Central memory CD8-positive, alpha-beta T cell (primary cell): ENCODE results near the gene SPNS3.

Source experiments
- ATAC-seq: fragments of 150-1000 bp; cut with Tn5 transposase; replicated peaks from 2 replicates; pipeline ENCODE4 v1.10.0; 2022; ENCODE audit warnings: mild to moderate bottlenecking, moderate FRiP score, moderate number of reproducible peaks; ENCODE audit not compliant: poor library complexity, severe bottlenecking; ENCODE audit errors: extremely low read depth
- DNase-seq, 2 donors: peaks; one replicate each; pipeline ENCODE4 v3.0.0; 2021; ENCODE audit warnings: low spot score in 2 of 2
- H3K27ac Mint-ChIP-seq: one replicate; pipeline ENCODE4 v1.8.0; 2022; ENCODE audit warnings: low read depth, mild to moderate bottlenecking, moderate library complexity, mixed read lengths
- H3K27me3 Mint-ChIP-seq: one replicate; pipeline ENCODE4 v1.8.0; 2022; ENCODE audit warnings: mixed read lengths
- H3K36me3 Mint-ChIP-seq: one replicate; pipeline ENCODE4 v1.8.0; 2022; ENCODE audit warnings: mild to moderate bottlenecking, moderate library complexity, mixed read lengths; ENCODE audit not compliant: insufficient read depth
- H3K4me1 Mint-ChIP-seq: one replicate; pipeline ENCODE4 v1.8.0; 2022; ENCODE audit warnings: mixed read lengths
- H3K4me3 Mint-ChIP-seq: one replicate; pipeline ENCODE4 v1.8.0; 2022; ENCODE audit warnings: mild to moderate bottlenecking, moderate library complexity, mixed read lengths
- H3K9me3 Mint-ChIP-seq: one replicate; pipeline ENCODE4 v1.8.0; 2022; ENCODE audit warnings: mixed read lengths

Gene SPNS3

GRCh38 chr17:4503283-4504025 lies 69.7 kb downstream of the SPNS3 start:
- Mint-ChIP-seq H3K27ac (no peak overlapping the region), H3K27me3 (peaks cover 28% of the 10 kb centered on the region), H3K9me3 (no peaks in the 10 kb centered on the region), H3K36me3 (no peaks in the 10 kb centered on the region), H3K4me3 (no peak overlapping the region), H3K4me1 (peaks cover 35% of the 10 kb centered on the region)
- no peak for ATAC-seq
- DNase-seq: no peak

GRCh38 chr17:4504188-4504587 lies 70.4 kb downstream of the SPNS3 start:
- no peaks in the 10 kb centered on the region for H3K36me3 Mint-ChIP-seq
- H3K27me3 Mint-ChIP-seq: peaks cover 28% of the 10 kb centered on the region
- peaks cover 43% of the 10 kb centered on the region for H3K4me1 Mint-ChIP-seq
- ATAC-seq: no peak
- H3K9me3 Mint-ChIP-seq: no peaks in the 10 kb centered on the region
- no peak for DNase-seq
- no peak overlapping the region for H3K27ac Mint-ChIP-seq
- no peak overlapping the region for H3K4me3 Mint-ChIP-seq

GRCh38 chr17:4505187-4505586 lies 71.4 kb downstream of the SPNS3 start:
- ATAC-seq (no peak), DNase-seq (no peak)
- Mint-ChIP-seq H3K36me3 (no peaks in the 10 kb centered on the region), H3K27ac (no peak overlapping the region), H3K4me1 (peaks cover 42% of the 10 kb centered on the region), H3K27me3 (peaks cover 25% of the 10 kb centered on the region), H3K4me3 (no peak overlapping the region), H3K9me3 (no peaks in the 10 kb centered on the region)

GRCh38 chr17:4506175-4506813 lies 72.6 kb downstream of the SPNS3 start:
- DNase-seq (no peak), ATAC-seq (no peak)
- no peaks in the 10 kb centered on the region for H3K36me3 Mint-ChIP-seq
- no peak overlapping the region for H3K27ac Mint-ChIP-seq
- H3K4me3 Mint-ChIP-seq: no peak overlapping the region
- peaks cover 36% of the 10 kb centered on the region for H3K4me1 Mint-ChIP-seq
- no peaks in the 10 kb centered on the region for H3K9me3 Mint-ChIP-seq
- H3K27me3 Mint-ChIP-seq: peaks cover 19% of the 10 kb centered on the region

- Mint-ChIP-seq H3K4me1 (peaks cover 36% of the 10 kb centered on the region), H3K36me3 (no peaks in the 10 kb centered on the region), H3K4me3 (no peak overlapping the region), H3K27me3 (peaks cover 19% of the 10 kb centered on the region), H3K27ac (no peak overlapping the region), H3K9me3 (no peaks in the 10 kb centered on the region)
- no peak for DNase-seq
- no peak for ATAC-seq
Measured at GRCh38 chr17:4506892-4507291, 73.2 kb downstream of the SPNS3 start.

- Mint-ChIP-seq H3K9me3 (no peaks in the 10 kb centered on the region), H3K27ac (no peak overlapping the region), H3K36me3 (no peaks in the 10 kb centered on the region), H3K4me3 (no peak overlapping the region), H3K27me3 (peaks cover 16% of the 10 kb centered on the region), H3K4me1 (peaks cover 36% of the 10 kb centered on the region)
- DNase-seq: no peak
- ATAC-seq: no peak
Measured at GRCh38 chr17:4507361-4508111, 73.8 kb downstream of the SPNS3 start.

- Mint-ChIP-seq H3K36me3 (no peaks in the 10 kb centered on the region), H3K4me1 (peaks cover 36% of the 10 kb centered on the region), H3K4me3 (no peak overlapping the region), H3K9me3 (no peaks in the 10 kb centered on the region), H3K27ac (peak overlapping the region; percentile 93), H3K27me3 (peaks cover 10% of the 10 kb centered on the region)
- ATAC-seq (no peak), DNase-seq (no peak)
Measured at GRCh38 chr17:4508207-4508606, 74.5 kb downstream of the SPNS3 start.

- peak in 1 of 2 donors; percentile 26 for DNase-seq
- Mint-ChIP-seq H3K4me3 (peak overlapping the region; percentile 52), H3K27me3 (peaks cover 10% of the 10 kb centered on the region), H3K36me3 (no peaks in the 10 kb centered on the region), H3K4me1 (peaks cover 28% of the 10 kb centered on the region), H3K9me3 (no peaks in the 10 kb centered on the region), H3K27ac (peak overlapping the region; percentile 93)
- ATAC-seq: peak; percentile 49
Measured at GRCh38 chr17:4509401-4509800, 75.7 kb downstream of the SPNS3 start.

- no peaks in the 10 kb centered on the region for H3K9me3 Mint-ChIP-seq
- no peak for ATAC-seq
- no peak overlapping the region for H3K4me3 Mint-ChIP-seq
- H3K27me3 Mint-ChIP-seq: peaks cover 5% of the 10 kb centered on the region
- H3K36me3 Mint-ChIP-seq: no peaks in the 10 kb centered on the region
- no peak overlapping the region for H3K27ac Mint-ChIP-seq
- H3K4me1 Mint-ChIP-seq: peaks cover 21% of the 10 kb centered on the region
- DNase-seq: no peak
Measured at GRCh38 chr17:4509923-4510617, 76.3 kb downstream of the SPNS3 start.

GRCh38 chr17:4510618-4510941 lies 76.8 kb downstream of the SPNS3 start:
- no peaks in the 10 kb centered on the region for H3K27me3 Mint-ChIP-seq
- no peak overlapping the region for H3K27ac Mint-ChIP-seq

GRCh38 chr17:4511199-4511932 lies 77.6 kb downstream of the SPNS3 start:
- H3K27me3 Mint-ChIP-seq: no peaks in the 10 kb centered on the region
- DNase-seq: no peak
- no peak overlapping the region for H3K27ac Mint-ChIP-seq

More at GRCh38 chr17:4510618-4510941, 76.8 kb downstream of the SPNS3 start:
- Mint-ChIP-seq H3K4me1 (peaks cover 19% of the 10 kb centered on the region), H3K36me3 (no peaks in the 10 kb centered on the region), H3K4me3 (no peak overlapping the region), H3K9me3 (no peaks in the 10 kb centered on the region)
- ATAC-seq (no peak), DNase-seq (no peak)

More at GRCh38 chr17:4511199-4511932, 77.6 kb downstream of the SPNS3 start:
- H3K36me3 Mint-ChIP-seq: no peaks in the 10 kb centered on the region
- peaks cover 19% of the 10 kb centered on the region for H3K4me1 Mint-ChIP-seq
- ATAC-seq: no peak
- no peak overlapping the region for H3K4me3 Mint-ChIP-seq
- H3K9me3 Mint-ChIP-seq: no peaks in the 10 kb centered on the region
